ENCODE data around the gene NEMP2. TPM values are rescaled to one million over a fixed set of nuclear protein-coding genes. Genes with fewer than 3 reads are reported as not detected.

NEMP2 gene
- total and polyA plus RNA-seq, 7 donors, result 0.21 to 2.0 (median 0.86) TPM

DNA sequence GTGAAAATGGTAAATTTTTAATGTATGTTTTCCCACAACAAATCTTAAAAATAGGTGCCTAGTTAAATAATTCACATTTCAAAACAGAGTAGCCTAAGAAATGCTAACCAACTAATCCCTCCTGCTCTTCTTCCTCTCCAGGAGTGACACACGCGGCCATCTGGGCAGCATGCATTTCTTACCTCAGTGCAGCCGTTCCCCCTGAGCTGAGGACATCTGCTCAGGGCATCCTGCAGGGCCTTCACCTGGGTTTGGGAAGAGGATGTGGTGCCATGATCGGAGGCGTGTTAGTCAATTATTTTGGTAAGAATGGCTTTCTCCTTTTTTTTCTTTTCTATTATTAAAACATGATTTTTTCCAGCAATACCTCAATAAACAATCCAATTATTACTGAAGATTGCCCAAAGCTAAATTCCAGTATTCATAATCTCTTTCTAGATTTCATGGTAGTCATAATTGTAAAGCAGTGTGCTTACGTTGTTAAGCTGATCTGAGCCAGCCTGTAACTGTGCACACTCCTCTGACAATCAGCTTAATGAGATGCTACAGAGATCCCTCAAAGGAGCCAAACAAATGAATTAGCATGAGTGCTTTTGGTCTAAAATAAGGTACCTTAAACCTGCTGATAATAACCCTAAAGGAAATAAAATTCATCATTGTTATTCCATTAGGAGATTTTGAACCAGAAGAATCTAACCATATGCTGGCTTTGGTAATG, 45.8 kb downstream of the NEMP2 start:
- DNase-seq (no peak), ATAC-seq (no peak)
- H3K4me1 ChIP-seq, result peaks cover 7% of the 10 kb centered on the region
- H3K27me3 ChIP-seq (ENCODE audit: insufficient read depth in 3 of 3, low read length in 2 of 3), result no peaks in the 10 kb centered on the region
- no peaks in the 10 kb centered on the region for H3K9me3 ChIP-seq
- TF ChIP-seq, protein P1, sequence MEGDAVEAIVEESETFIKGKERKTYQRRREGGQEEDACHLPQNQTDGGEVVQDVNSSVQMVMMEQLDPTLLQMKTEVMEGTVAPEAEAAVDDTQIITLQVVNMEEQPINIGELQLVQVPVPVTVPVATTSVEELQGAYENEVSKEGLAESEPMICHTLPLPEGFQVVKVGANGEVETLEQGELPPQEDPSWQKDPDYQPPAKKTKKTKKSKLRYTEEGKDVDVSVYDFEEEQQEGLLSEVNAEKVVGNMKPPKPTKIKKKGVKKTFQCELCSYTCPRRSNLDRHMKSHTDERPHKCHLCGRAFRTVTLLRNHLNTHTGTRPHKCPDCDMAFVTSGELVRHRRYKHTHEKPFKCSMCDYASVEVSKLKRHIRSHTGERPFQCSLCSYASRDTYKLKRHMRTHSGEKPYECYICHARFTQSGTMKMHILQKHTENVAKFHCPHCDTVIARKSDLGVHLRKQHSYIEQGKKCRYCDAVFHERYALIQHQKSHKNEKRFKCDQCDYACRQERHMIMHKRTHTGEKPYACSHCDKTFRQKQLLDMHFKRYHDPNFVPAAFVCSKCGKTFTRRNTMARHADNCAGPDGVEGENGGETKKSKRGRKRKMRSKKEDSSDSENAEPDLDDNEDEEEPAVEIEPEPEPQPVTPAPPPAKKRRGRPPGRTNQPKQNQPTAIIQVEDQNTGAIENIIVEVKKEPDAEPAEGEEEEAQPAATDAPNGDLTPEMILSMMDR (IDR thresholded peaks at IDR 0.05), result no peak
- intact Hi-C loops (cut with DNase I), result no loop called here
- WGBS, 3 donors, result 95 to 97% (median 96%) methylated on average over 6 of the region's 6 CpGs
- peaks cover 0 to 8% of the 10 kb centered on the region in 2 donors for H3K36me3 ChIP-seq (ENCODE audit: insufficient read depth in 1 of 2, low read depth in 1 of 2)
- no peak overlapping the region for H3K27ac ChIP-seq
- no peak overlapping the region for H3K4me3 ChIP-seq

- intact Hi-C loops (cut with DNase I), result no loop called here
- Histone ChIP-seq H3K36me3 (ENCODE audit: insufficient read depth in 1 of 2, low read depth in 1 of 2) (peaks cover 0 to 8% of the 10 kb centered on the region in 2 donors), H3K4me3 (no peak overlapping the region), H3K27ac (no peak overlapping the region), H3K4me1 (peaks cover 7% of the 10 kb centered on the region), H3K27me3 (ENCODE audit: insufficient read depth in 3 of 3, low read length in 2 of 3) (no peaks in the 10 kb centered on the region), H3K9me3 (no peaks in the 10 kb centered on the region)
- TF ChIP-seq, protein P1 (IDR thresholded peaks at IDR 0.05), result no peak
- no peak for ATAC-seq
- no peak for DNase-seq
- whole genome bisulfite sequencing, 3 donors, result 27 to 38% (median 32%) methylated on average over 3 of the region's 3 CpGs
These were observed 48.4 kb downstream of the NEMP2 start for GRCh38 chr2:190486037-190486623.

DNA sequence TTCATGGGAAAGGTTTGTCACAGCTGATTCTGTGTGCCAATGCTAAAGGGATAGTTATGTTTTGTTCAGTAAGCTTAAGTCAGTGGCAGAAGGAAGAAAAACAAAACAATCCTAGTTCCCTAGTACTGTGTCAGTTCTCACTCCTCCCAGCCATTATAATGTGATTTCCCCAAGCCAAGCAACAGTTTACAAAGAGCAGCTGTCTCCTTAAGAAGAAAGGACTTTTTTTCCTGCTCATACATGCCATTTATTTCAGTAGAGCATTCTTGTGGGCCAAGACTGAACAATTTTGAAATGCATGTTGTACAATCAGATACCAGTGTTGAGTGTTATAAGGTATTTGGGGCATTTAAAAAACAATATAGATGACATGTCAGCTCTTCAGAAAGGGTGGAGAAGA, 52.1 kb downstream of the NEMP2 start:
- Histone ChIP-seq H3K36me3 (ENCODE audit: insufficient read depth in 1 of 2, low read depth in 1 of 2) (no peaks in the 10 kb centered on the region), H3K4me3 (no peak overlapping the region), H3K27me3 (ENCODE audit: insufficient read depth in 3 of 3, low read length in 2 of 3) (no peaks in the 10 kb centered on the region), H3K27ac (no peak overlapping the region), H3K9me3 (no peaks in the 10 kb centered on the region), H3K4me1 (peaks cover 7% of the 10 kb centered on the region)
- TF ChIP-seq, protein P1 (IDR thresholded peaks at IDR 0.05), result no peak
- ATAC-seq, result no peak
- intact Hi-C loops (cut with DNase I), result no loop called here
- no peak for DNase-seq

DNA sequence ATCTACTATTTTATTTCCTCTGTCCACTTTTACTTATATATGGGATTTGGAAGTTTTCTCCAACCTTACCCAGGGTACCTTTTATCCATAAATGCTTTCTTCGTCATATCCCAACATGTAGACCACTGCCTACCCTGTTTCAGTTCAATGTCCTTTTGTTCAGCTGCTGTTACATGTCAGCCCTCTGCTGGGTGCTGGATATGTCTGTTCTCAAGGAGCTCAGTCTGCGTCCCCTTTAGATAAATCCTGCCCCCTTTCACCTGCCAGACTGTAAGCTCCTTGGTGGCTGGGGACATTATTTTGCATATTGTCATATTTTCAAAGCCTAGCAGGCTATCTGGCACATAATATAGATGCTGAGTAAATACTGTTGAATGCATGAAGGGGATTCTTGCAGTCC, 53.2 kb downstream of the NEMP2 start:
- no peak overlapping the region for H3K27ac ChIP-seq
- 46 to 76% (median 56%) methylated on average over 2 of the region's 2 CpGs for WGBS, 3 donors
- TF ChIP-seq, protein P1 (IDR thresholded peaks at IDR 0.05), result no peak
- DNase-seq (no peak), ATAC-seq (no peak)
- H3K27me3 ChIP-seq (ENCODE audit: insufficient read depth in 3 of 3, low read length in 2 of 3), result no peaks in the 10 kb centered on the region
- no peaks in the 10 kb centered on the region for H3K9me3 ChIP-seq
- intact Hi-C loops (cut with DNase I), result no loop called here
- no peak overlapping the region for H3K4me3 ChIP-seq
- peaks cover 1% of the 10 kb centered on the region for H3K4me1 ChIP-seq
- H3K36me3 ChIP-seq (ENCODE audit: insufficient read depth in 1 of 2, low read depth in 1 of 2), result no peaks in the 10 kb centered on the region
